HEK293 (cell line): ENCODE data around the gene SLC6A6.

Experiments
- FEZF1 ChIP-seq: fragments of 450-650 bp; formaldehyde crosslinking; IDR thresholded peaks from 2 replicates; pipeline ENCODE4 v1.5.1; 2016; ENCODE audit warnings: missing biosample characterization, missing genetic modification characterization
- GLIS1 ChIP-seq: fragments of 450-650 bp; formaldehyde crosslinking; IDR thresholded peaks from 2 replicates; pipeline ENCODE4 v1.5.1; 2016; ENCODE audit warnings: missing biosample characterization, missing genetic modification characterization
- MEIS1 ChIP-seq: sonication (generic); formaldehyde crosslinking; IDR thresholded peaks from 2 replicates; pipeline ENCODE4 v1.8.1; 2022; ENCODE audit warnings: missing genetic modification reagents, mild to moderate bottlenecking, borderline replicate concordance
- PRDM1 ChIP-seq: fragments of 450-650 bp; formaldehyde crosslinking; IDR thresholded peaks from 2 replicates; pipeline ENCODE4; 2016; ENCODE audit warnings: missing biosample characterization, missing genetic modification characterization
- TCF7L2 ChIP-seq: IDR thresholded peaks from 2 replicates; pipeline ENCODE4 v1.6.1; 2011; ENCODE audit warnings: low read depth, mild to moderate bottlenecking, inconsistent platforms, low read length, moderate library complexity, borderline replicate concordance
- ZFP41 ChIP-seq: fragments of 450-650 bp; formaldehyde crosslinking; IDR thresholded peaks from 2 replicates; pipeline ENCODE4 v1.5.1; 2016; ENCODE audit warnings: missing biosample characterization, missing genetic modification characterization, borderline replicate concordance
- ZIC2 ChIP-seq: fragments of 450-650 bp; formaldehyde crosslinking; IDR thresholded peaks from 2 replicates; pipeline ENCODE4 v1.5.1; 2016; ENCODE audit warnings: missing biosample characterization, missing genetic modification characterization
- ZNF155 ChIP-seq: fragments of 450-650 bp; formaldehyde crosslinking; IDR thresholded peaks from 2 replicates; pipeline ENCODE4 v1.5.1; 2016; ENCODE audit warnings: missing biosample characterization, missing genetic modification characterization
- ZNF302 ChIP-seq: fragments of 450-650 bp; formaldehyde crosslinking; IDR thresholded peaks from 2 replicates; pipeline ENCODE4 v1.5.1; 2016; ENCODE audit warnings: missing biosample characterization, missing genetic modification characterization, low read depth
- ZNF324 ChIP-seq: fragments of 450-650 bp; formaldehyde crosslinking; IDR thresholded peaks from 2 replicates; pipeline ENCODE4 v1.5.1; 2016; ENCODE audit warnings: missing biosample characterization, missing genetic modification characterization
- ZNF394 ChIP-seq: fragments of 450-650 bp; formaldehyde crosslinking; IDR thresholded peaks from 2 replicates; pipeline ENCODE4 v1.5.1; 2016; ENCODE audit warnings: missing biosample characterization, missing genetic modification characterization, mild to moderate bottlenecking, moderate library complexity, borderline replicate concordance
- ZNF423 ChIP-seq: fragments of 450-650 bp; formaldehyde crosslinking; IDR thresholded peaks from 2 replicates; pipeline ENCODE4 v1.5.1; 2016; ENCODE audit warnings: missing biosample characterization, missing genetic modification characterization
- ZNF561 ChIP-seq: fragments of 450-650 bp; IDR thresholded peaks from 2 replicates; pipeline ENCODE4 v1.5.1; 2018; ENCODE audit warnings: missing biosample characterization, missing genetic modification characterization, borderline replicate concordance
- ZNF654 ChIP-seq: fragments of 450-650 bp; formaldehyde crosslinking; IDR thresholded peaks from 2 replicates; pipeline ENCODE4 v1.5.1; 2016; ENCODE audit warnings: low read depth, missing biosample characterization, missing genetic modification characterization
- ZNF677 ChIP-seq: fragments of 450-650 bp; IDR thresholded peaks from 2 replicates; pipeline ENCODE4 v1.5.0; 2018; ENCODE audit warnings: missing biosample characterization, mild to moderate bottlenecking, missing genetic modification characterization, moderate library complexity
- ZSCAN30 ChIP-seq: fragments of 450-650 bp; IDR thresholded peaks from 2 replicates; pipeline ENCODE4 v1.5.1; 2018; ENCODE audit warnings: missing biosample characterization, mild to moderate bottlenecking, missing genetic modification characterization, moderate library complexity
- TF ChIP-seq, protein P1 (sequence below): fragments of 450-650 bp; formaldehyde crosslinking; IDR thresholded peaks from 2 replicates; pipeline ENCODE4 v1.5.1; 2016; ENCODE audit warnings: missing biosample characterization, missing genetic modification characterization
- TF ChIP-seq, protein P2 (sequence below): fragments of 450-650 bp; formaldehyde crosslinking; IDR thresholded peaks from 2 replicates; pipeline ENCODE4 v1.5.1; 2017; ENCODE audit warnings: missing biosample characterization, mild to moderate bottlenecking, missing genetic modification characterization, moderate library complexity
- TF ChIP-seq, protein P3 (sequence below): fragments of 450-650 bp; formaldehyde crosslinking; IDR thresholded peaks from 2 replicates; pipeline ENCODE4 v1.5.1; 2016; ENCODE audit warnings: missing biosample characterization, missing genetic modification characterization
- TF ChIP-seq, protein P4 (sequence below): fragments of 450-650 bp; formaldehyde crosslinking; optimal IDR thresholded peaks from 2 replicates; pipeline ENCODE3; 2016; ENCODE audit warnings: missing biosample characterization, mild to moderate bottlenecking, missing genetic modification characterization
- TF ChIP-seq, protein P5 (sequence below): fragments of 450-650 bp; formaldehyde crosslinking; conservative IDR thresholded peaks from 2 replicates; pipeline ENCODE4 v1.5.1; 2016; ENCODE audit warnings: low read depth, missing biosample characterization, missing genetic modification characterization
- TF ChIP-seq, protein P6 (sequence below): fragments of 450-650 bp; formaldehyde crosslinking; IDR thresholded peaks from 2 replicates; pipeline ENCODE4 v1.5.1; 2016; ENCODE audit warnings: missing biosample characterization, missing genetic modification characterization
- TF ChIP-seq, protein P7 (sequence below): fragments of 450-650 bp; formaldehyde crosslinking; IDR thresholded peaks from 2 replicates; pipeline ENCODE4 v1.5.1; 2016; ENCODE audit warnings: missing biosample characterization, missing genetic modification characterization

SLC6A6 gene

DNA sequence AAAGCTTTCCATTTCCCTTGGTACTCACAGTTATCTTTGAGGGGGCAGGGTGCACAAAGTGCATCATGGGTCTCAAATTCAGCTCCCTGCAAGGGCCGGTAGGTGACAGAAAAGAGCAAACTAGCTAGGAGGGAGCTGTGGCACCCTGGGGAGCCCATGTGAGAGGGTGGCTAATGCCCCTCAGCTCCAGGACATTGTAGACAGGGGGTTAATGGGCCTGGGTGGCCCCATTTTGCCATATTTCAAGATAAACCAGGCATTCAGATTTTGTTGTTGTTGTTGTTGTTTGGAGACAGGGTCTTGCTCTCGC lies 3.7 kb upstream of the SLC6A6 start (continued):
- no peak for TF ChIP-seq ZNF324
- no peak for TF ChIP-seq FEZF1 (tag by site-specific recombination)
- TF ChIP-seq MEIS1 (CRISPR knock-in tag), result no peak
- TF ChIP-seq, protein P1, sequence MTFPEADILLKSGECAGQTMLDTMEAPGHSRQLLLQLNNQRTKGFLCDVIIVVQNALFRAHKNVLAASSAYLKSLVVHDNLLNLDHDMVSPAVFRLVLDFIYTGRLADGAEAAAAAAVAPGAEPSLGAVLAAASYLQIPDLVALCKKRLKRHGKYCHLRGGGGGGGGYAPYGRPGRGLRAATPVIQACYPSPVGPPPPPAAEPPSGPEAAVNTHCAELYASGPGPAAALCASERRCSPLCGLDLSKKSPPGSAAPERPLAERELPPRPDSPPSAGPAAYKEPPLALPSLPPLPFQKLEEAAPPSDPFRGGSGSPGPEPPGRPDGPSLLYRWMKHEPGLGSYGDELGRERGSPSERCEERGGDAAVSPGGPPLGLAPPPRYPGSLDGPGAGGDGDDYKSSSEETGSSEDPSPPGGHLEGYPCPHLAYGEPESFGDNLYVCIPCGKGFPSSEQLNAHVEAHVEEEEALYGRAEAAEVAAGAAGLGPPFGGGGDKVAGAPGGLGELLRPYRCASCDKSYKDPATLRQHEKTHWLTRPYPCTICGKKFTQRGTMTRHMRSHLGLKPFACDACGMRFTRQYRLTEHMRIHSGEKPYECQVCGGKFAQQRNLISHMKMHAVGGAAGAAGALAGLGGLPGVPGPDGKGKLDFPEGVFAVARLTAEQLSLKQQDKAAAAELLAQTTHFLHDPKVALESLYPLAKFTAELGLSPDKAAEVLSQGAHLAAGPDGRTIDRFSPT (tag by site-specific recombination), result no peak
- TF ChIP-seq, protein P2, sequence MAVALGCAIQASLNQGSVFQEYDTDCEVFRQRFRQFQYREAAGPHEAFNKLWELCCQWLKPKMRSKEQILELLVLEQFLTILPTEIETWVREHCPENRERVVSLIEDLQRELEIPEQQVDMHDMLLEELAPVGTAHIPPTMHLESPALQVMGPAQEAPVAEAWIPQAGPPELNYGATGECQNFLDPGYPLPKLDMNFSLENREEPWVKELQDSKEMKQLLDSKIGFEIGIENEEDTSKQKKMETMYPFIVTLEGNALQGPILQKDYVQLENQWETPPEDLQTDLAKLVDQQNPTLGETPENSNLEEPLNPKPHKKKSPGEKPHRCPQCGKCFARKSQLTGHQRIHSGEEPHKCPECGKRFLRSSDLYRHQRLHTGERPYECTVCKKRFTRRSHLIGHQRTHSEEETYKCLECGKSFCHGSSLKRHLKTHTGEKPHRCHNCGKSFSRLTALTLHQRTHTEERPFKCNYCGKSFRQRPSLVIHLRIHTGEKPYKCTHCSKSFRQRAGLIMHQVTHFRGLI (tag by site-specific recombination), result no peak
- TF ChIP-seq, protein P3, sequence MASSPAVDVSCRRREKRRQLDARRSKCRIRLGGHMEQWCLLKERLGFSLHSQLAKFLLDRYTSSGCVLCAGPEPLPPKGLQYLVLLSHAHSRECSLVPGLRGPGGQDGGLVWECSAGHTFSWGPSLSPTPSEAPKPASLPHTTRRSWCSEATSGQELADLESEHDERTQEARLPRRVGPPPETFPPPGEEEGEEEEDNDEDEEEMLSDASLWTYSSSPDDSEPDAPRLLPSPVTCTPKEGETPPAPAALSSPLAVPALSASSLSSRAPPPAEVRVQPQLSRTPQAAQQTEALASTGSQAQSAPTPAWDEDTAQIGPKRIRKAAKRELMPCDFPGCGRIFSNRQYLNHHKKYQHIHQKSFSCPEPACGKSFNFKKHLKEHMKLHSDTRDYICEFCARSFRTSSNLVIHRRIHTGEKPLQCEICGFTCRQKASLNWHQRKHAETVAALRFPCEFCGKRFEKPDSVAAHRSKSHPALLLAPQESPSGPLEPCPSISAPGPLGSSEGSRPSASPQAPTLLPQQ (tag by site-specific recombination), result no peak
- 0 out of 2 replicates have a peak, but pooled peaks have one; percentile 5 for TF ChIP-seq ZNF654
- TF ChIP-seq, protein P4, sequence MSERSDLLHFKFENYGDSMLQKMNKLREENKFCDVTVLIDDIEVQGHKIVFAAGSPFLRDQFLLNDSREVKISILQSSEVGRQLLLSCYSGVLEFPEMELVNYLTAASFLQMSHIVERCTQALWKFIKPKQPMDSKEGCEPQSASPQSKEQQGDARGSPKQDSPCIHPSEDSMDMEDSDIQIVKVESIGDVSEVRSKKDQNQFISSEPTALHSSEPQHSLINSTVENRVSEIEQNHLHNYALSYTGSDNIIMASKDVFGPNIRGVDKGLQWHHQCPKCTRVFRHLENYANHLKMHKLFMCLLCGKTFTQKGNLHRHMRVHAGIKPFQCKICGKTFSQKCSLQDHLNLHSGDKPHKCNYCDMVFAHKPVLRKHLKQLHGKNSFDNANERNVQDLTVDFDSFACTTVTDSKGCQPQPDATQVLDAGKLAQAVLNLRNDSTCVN, result no peak
- TF ChIP-seq, protein P5, sequence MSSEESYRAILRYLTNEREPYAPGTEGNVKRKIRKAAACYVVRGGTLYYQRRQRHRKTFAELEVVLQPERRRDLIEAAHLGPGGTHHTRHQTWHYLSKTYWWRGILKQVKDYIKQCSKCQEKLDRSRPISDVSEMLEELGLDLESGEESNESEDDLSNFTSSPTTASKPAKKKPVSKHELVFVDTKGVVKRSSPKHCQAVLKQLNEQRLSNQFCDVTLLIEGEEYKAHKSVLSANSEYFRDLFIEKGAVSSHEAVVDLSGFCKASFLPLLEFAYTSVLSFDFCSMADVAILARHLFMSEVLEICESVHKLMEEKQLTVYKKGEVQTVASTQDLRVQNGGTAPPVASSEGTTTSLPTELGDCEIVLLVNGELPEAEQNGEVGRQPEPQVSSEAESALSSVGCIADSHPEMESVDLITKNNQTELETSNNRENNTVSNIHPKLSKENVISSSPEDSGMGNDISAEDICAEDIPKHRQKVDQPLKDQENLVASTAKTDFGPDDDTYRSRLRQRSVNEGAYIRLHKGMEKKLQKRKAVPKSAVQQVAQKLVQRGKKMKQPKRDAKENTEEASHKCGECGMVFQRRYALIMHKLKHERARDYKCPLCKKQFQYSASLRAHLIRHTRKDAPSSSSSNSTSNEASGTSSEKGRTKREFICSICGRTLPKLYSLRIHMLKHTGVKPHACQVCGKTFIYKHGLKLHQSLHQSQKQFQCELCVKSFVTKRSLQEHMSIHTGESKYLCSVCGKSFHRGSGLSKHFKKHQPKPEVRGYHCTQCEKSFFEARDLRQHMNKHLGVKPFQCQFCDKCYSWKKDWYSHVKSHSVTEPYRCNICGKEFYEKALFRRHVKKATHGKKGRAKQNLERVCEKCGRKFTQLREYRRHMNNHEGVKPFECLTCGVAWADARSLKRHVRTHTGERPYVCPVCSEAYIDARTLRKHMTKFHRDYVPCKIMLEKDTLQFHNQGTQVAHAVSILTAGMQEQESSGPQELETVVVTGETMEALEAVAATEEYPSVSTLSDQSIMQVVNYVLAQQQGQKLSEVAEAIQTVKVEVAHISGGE (tag by site-specific recombination), result no peak
- TF ChIP-seq PRDM1 (tag by site-specific recombination), result no peak
- TF ChIP-seq ZNF561 (tag by site-specific recombination), result no peak
- no peak for TF ChIP-seq ZNF394 (tag by site-specific recombination)
- TF ChIP-seq, protein P6, sequence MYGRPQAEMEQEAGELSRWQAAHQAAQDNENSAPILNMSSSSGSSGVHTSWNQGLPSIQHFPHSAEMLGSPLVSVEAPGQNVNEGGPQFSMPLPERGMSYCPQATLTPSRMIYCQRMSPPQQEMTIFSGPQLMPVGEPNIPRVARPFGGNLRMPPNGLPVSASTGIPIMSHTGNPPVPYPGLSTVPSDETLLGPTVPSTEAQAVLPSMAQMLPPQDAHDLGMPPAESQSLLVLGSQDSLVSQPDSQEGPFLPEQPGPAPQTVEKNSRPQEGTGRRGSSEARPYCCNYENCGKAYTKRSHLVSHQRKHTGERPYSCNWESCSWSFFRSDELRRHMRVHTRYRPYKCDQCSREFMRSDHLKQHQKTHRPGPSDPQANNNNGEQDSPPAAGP (tag by site-specific recombination), result no peak
- TF ChIP-seq ZIC2 (tag by site-specific recombination), result peak; percentile 44
- no peak for TF ChIP-seq ZNF155 (tag by site-specific recombination)
- no peak for TF ChIP-seq ZNF677 (tag by site-specific recombination)
- no peak for TF ChIP-seq ZSCAN30 (tag by site-specific recombination)
- TF ChIP-seq GLIS1 (tag by site-specific recombination), result peak; percentile 29; the same call in 1 of the 2 replicates
- TF ChIP-seq, protein P7, sequence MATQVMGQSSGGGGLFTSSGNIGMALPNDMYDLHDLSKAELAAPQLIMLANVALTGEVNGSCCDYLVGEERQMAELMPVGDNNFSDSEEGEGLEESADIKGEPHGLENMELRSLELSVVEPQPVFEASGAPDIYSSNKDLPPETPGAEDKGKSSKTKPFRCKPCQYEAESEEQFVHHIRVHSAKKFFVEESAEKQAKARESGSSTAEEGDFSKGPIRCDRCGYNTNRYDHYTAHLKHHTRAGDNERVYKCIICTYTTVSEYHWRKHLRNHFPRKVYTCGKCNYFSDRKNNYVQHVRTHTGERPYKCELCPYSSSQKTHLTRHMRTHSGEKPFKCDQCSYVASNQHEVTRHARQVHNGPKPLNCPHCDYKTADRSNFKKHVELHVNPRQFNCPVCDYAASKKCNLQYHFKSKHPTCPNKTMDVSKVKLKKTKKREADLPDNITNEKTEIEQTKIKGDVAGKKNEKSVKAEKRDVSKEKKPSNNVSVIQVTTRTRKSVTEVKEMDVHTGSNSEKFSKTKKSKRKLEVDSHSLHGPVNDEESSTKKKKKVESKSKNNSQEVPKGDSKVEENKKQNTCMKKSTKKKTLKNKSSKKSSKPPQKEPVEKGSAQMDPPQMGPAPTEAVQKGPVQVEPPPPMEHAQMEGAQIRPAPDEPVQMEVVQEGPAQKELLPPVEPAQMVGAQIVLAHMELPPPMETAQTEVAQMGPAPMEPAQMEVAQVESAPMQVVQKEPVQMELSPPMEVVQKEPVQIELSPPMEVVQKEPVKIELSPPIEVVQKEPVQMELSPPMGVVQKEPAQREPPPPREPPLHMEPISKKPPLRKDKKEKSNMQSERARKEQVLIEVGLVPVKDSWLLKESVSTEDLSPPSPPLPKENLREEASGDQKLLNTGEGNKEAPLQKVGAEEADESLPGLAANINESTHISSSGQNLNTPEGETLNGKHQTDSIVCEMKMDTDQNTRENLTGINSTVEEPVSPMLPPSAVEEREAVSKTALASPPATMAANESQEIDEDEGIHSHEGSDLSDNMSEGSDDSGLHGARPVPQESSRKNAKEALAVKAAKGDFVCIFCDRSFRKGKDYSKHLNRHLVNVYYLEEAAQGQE (tag by site-specific recombination), result no peak
- 0 out of 2 replicates have a peak, but pooled peaks have one; percentile 33 for TF ChIP-seq ZNF423 (tag by site-specific recombination)
- TF ChIP-seq ZNF302 (tag by site-specific recombination), result no peak
- no peak for TF ChIP-seq TCF7L2
- no peak for TF ChIP-seq ZFP41 (tag by site-specific recombination)
